GF-D8 (cell line): ENCODE results near the gene TH.

Experiments used
- DNase-seq: peaks from one replicate; lab custom pipeline; 2025; lab: John Stamatoyannopoulos, UW

TH gene

DNA sequence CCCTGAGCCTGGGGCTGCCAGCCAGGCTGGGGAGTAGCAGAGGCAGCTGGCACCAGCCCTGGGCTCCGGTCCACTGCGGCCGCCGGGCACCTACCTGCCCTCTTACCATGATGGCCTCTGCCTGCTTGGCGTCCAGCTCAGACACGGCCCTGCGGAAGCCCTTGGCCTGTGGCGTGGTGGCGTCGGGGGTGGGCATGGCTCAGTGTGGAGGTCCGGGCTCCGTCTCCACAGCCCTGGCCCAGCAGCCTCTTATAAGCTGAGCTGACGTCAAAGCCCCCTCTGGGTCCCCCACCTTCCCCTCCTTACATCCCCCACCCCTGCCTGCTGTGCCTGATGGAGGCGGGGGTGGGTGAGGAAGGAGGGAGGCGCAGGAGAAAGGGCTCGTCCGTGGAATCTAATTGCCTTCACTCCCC lies at the start of gene TH:
Gene TH (minus strand): TSS at position 225 of the 413 bp plus-strand sequence. CDS start 29 bp downstream, at position 196.
- no peak for DNase-seq

DNA sequence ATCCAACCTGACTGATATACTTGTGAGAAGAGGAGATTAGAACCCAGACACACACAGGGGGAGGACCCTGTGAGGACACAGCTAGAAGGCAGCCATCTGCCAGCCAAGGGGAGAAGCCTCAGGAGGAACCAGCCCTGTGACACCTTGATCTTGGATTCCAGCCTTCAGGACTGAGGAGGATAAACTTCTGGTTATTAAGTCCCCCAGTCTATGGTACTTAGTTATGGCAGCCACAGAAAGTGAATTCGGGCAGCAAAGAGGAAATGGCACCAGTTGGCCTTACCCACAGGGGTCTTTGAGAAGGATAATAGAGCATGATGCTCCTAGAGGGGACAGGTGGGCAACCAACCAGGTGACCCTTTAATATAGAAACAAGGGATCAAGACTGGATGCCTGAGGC lies 49.4 kb upstream of the TH start:
- DNase-seq = no peak

DNA sequence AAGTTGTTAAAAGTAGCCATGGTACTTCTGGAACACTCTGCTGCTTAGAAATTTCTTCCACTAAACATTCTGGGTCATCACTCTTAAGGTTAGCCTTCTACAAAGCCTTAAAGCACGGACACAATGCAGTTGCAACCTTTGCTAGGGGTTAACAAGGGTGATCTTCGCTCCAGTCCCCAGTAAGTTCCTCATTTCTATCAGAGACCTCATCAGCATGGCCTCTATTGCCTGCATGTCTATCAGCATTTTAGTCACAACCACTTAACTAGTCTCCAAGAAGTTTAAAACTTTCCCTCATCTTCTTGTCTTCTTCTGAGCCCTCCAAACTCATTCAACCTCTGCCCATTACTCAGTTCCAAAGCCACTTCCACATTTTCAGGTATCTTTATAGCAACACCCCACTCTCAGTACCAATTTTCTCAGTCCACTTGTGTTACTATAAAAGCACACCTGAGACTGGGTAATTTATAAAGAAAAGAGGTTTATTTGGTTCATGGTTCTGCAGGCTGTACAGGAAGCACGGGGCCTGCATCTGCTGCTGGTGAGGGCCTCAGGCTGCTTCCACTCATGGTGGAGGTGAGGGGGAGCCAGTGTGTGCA lies 48.7 kb upstream of the TH start:
- no peak for DNase-seq

DNA sequence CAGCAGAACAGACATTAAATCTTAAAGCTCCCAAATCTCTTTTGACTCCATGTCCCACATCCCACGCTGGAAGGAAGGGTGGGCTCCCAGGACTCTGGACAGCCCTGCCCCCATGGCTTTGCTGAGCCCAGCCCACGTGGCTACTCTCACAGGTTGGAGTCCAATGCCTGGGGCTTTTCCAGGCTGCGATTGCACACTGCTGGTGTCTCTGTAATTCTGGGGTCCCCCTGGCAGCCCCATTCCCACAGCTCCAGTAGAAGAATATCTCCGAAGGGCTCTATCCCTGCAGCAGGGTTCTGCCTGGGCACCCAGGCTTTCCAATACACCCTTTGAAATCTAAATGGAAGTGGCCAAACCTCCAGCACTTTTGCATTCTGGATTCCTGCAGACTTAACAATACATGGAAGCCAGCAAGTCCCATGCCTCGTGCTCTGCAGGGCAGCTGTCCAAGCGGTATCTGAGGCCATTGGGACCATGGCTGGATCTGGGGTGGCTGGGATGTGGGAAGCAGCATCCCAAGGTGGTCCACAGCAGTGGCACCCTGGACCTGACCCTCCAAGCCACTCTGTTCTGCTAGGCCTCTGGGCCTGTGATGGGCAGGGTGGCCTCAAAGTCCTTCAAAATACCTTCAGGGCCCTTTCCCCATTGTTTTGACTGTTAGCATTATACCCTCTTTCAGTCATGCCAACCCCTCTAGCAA lies 47.9 kb upstream of the TH start:
- no peak for DNase-seq

DNA sequence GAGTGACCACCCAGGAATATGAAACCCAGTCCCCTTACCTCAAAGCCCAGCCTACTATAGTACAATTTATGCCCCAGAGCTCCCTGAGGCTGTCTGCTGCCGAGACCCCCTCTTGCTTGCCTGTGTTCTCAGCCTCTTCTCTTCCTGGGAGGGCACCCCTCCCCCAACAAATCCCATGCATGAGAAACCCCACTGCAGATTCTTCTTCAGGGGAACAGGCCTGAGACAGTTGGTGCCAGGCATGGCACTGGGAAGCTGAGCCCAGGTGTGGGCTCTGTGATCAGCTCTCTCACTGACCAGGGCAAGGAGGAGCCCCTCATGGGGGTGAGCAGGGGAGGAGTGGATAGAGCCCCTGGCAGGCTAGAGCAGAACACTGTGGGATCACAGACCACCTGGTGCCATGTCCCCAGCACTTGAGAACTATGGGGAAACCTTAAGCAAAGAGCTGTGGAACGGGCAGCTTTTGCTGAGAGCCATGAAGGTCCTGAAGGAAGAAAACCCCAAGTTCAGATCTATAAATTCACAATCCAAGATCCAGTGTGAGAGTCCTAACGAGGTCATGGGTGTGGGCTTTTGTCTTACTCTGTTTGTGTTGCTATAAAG lies 46.5 kb upstream of the TH start:
- DNase-seq = no peak

DNA sequence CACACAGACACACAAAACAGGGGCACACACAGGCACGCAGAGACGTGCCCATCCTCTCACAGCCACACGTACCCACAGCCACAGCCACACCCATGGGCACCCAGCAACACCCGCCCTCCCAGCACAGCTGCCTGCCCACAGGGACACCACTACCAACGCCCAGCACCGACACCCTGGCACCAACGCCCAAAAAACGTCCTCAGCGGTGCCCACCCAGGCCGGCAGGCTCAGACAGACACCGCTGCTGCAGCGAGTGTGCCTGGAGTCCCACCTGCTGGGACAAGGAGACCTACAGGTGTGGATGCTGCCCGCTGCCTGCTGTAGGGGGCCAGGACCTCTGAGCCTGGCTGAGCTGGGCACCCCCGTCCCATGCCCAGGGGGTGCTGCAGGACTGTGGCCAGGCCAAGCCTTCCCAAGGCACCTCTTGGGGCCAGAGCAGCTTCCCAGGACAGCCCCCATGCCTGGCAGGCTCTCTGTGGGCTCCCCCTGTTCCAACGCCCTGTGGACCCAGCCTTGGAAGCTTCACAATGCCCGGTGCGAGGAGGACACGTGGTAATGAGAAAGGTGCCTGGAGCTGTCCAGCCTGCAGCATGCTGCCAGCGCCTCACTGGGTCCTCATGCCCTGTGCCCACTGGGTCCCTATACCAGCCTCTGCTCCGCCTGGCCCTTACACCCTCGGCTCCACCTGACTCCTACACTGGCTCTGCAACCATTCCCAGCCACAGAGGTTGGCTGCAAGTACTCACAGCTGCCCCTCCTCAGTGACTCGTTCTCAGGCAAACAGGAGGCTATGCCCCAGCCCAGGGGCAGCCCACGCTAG lies 45.8 kb upstream of the TH start:
- DNase-seq = no peak

DNA sequence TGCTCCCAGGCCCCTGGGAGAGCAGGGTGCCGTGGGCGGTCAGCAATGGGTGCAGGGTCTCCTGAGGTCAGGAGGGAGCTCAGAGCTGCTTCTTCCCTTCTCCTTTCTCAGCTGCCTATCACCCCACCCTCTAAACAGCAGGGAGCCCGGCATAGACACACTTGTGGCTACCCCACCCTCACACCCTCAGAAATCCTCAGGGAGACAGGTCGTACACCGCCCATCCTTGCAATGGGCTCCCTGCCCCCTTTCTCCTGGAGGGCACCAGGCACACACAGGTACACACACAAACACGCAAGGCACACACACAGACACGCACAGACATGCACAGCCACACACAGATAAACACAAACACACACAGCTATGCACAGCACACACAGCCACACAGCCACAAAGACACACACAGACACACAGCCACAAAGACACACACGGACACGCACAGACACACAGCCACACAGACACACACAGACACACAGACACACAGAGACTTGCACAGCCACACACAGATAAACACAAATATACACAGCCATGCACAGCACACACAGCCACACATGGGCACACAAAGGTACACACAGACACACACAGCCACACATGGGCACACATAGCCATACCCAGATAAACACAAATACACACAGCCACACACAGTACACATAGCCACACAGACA lies 44.9 kb upstream of the TH start:
- no peak for DNase-seq

DNA sequence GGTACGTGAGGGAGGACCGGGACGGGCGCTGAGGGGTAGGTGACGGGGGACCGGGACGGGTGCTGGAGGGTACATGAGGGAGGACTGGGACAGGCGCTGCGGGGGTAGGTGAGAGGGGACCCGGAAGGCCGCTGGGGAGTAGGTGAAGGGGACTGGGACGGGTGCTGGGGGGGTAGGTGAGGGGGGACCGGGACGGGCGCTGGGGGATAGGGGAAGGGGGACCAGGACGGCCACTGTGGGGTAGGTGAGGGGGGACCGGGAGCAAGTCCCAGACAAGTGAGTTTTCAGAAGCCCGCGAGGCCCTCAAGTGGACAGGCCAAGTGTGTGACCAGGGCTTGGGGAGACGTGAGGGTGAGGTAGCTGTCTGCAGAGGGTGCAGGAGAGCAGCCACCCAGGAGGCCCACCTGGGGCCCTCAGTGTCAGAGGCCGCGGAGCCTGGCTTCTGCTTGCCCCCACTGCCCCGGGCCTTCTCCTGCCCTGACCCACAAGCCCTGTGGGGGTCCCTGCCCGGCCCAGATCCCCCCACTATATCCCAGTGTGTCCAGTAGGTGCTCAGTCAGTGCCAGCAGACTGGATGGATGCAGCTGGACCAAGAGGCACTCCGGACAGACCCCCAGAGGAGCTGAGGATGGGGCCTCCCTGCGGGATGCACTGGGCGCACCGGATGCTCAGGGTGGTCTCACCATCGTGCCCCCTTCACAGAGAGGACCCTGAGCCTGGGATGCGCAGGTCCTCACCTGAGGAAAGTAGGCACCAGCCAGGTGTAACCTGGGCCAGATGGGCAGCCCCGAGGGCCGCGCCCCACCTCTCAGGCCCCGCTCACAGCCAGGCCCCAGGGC lies 44.2 kb upstream of the TH start:
- DNase-seq = no peak

DNA sequence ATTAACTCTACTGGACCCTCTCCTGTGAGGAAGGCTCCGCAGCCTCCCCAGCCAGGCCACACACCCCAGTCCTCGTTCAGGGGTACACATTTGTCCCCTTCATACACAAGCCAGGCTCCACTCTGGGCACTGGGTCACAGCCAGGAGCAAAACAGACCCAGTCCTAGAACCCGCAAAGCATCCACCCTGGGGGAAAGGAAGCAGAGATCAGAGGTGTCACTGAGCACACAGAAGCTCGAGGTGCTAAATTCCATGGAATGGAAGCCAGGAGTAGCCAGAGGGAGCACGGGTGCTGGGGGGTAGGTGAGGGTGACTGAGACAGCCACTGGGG lies 43.6 kb upstream of the TH start:
- DNase-seq = no peak

DNA sequence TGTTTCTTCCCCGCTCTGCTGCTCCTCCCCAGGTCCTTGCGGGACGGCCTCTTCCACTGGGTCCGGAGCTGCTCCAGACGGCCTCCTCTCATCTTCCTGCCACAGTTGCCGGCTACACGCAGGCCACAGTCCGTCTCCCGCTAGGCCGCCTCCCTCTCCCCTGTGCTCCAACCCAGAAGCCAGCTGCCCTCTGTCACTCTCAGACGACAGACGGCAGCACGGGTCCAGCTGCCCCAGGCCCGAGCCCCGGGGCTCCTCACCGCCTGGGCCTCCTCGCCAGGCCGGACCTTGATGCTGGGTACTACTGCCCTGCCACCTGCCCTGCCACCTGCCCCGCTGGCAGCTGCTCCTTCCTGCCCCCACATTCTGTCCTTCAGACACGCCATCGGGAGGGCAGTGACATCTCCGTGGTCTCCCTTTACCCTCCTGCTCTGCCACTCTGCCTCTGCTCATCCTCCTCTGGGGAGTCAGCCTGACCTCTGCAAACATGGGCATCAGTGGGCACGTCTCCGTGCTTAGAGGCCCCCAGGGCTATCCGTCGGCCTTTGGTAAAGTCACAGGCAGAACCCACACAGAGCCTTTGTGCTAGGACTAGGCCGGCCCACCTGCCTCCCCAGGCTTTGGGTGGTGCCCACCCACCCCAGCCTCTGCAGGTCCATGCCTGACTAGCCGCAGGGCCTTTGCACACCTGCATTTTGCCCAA lies 43.1 kb upstream of the TH start:
- no peak for DNase-seq

DNA sequence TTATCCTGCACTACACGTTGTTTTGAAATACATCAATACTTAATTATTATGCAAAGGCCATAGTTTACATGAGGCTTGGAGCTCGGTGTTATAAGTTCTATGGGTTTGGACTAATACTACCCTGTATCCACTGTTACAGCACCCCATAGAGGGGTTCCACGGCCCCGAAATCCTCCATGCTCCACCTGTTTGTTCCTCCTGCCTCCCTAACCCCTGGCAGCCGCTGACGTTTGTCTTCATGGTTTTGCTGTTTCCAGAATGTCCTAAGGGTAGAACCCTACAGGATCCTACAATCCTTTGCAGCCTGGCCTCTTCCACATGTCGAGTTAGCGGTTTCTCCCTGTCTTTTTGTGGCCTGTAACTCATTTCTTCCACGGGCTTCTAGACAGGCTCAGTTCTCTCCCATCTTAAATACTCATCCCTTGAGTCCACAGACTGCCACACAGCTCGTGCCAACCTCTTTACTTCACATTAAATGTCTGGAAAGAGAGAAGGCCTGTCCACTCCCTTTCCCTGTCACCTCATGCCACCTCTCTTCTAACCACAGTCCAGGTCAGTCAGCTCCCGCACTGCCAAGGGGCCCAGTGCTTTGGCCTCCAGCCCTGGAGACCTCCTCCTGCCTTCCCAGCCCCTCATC lies 42.4 kb upstream of the TH start:
- DNase-seq = no peak

DNA sequence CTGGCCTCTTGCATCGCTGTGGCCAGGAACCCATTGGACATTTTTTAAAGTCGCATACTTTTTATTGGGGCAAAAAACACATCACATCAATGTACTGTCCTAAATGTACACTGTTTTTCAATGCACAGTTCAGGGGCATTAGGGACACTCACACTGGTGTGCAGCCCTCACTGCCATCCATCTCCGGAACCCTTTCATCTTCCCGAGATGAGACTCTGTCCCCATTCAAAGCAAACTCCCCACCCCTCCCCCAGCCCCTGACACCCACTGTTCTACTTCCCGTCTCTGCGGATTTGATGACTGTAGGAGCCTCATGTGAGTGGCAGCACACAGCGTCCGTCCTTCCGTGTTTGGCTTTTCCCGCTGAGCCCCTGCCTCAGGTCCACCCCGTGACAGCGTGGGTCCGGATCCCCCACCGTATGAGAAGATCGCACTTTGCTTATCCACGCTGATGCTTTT lies 41.8 kb upstream of the TH start:
- DNase-seq = no peak

DNA sequence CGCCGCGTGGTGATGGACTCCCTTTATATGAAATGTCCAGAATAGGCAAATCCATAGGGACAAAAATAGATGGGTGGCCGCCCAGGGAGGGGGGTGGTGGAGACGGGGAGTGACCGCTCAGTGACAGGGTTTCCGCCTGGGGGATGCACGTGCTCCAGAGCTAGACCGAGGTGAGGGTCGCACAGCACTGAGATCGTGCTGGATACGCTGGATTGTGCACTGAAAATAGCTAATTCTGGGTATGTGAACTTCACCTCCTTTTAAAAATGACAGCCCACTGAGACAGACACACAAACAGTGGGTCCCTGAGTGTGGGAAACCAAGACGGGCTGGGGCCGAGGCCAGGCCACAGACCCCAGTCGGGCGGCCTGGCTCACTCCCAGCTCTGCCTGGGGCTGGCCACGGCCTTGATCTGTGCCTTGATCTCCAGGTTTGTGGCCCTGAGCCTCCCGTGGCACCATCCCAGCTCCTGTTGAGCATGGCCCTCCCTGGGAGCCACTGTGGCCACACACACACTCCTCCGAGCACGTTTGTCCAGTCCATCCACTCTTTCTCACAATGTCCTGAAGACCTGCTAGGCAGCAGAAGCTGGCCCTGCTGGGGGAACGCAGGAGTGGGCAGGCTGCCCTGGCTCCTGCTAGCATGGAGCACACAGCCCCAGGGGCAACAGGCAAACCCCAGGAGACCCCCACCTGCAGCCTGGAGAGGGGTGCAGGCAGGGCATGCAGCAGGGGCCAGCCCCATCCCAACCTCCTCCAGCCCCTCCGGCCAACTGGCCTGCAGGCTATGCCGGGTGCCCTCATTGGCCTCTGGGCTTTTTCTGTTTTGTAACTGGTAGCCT lies 41.0 kb upstream of the TH start:
- no peak for DNase-seq

DNA sequence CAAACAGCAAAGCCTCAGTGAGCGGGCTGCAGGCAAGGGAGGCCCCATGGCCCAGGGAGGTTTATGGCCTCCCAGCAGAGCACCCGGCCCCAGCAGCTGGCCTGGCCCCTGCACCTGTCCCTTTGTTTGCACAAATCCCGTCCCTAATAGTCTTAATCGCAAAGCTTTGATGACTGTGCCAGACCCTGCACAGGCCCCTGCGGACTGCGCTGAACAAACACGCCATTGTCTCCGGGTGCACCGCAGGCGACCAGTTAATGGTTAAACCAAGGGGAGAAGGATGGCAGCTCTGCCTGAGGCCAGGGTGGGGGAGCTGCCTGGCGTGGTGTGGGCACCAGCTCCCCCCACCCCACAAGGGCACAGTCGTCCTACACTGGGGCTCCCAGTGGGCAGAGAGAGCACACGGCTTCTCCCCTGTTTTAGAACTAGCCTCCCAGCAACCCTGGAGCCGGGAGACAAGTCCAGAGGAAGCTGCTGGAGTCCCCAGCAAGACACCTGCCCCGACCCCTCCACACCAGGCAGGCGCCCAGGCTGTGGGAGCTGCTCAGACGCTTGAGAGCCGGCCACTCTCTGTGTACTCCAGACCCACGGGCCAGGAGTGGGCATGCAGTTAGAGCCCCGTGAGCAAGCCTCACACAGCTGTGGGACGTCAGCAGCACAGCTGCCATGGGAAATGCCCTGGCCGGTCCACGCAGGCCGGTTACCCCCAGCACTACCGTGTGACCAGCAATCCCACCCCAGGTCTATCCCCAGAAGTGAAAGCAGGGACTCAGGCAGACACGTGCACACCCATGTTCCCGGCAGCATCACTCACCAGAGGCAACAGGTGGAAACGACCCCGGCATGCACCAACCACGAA lies 39.7 kb upstream of the TH start:
- DNase-seq = no peak

DNA sequence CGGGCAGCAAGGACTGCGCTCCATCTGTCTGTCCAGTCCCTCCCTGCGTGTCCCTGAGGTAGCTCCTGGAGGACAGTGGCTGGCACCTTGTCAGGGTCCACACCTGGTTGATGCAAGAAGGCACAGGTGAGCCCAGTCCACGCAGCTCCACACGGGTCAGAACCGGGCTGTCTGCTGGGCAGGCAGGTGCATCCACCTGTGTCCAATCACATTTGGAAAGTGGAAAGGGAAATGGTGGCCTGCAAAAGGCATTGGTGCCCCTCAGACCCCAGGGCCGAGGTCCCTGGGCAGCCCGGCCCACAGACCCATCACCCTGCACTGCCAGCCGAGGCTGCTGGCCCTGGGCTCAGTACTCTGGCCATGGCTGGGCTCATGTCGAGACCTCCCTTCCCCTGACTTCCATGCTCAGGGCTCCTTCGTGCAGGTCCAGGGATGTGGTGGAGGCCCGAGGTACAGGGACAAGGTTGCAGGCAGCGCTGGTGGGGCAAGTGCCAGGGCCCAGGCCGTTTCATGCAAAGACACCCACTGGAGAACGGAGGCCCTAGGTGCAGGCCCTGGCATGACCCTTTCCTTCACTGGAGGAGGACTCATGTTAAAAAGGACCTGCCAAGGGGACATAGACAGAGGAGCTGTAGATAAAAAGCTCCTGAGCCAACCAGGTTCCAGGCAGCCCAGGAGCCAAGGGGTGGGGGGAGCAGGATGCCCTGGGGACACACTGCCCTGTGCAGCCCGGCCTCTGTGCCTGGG lies 38.9 kb upstream of the TH start:
- no peak for DNase-seq

DNA sequence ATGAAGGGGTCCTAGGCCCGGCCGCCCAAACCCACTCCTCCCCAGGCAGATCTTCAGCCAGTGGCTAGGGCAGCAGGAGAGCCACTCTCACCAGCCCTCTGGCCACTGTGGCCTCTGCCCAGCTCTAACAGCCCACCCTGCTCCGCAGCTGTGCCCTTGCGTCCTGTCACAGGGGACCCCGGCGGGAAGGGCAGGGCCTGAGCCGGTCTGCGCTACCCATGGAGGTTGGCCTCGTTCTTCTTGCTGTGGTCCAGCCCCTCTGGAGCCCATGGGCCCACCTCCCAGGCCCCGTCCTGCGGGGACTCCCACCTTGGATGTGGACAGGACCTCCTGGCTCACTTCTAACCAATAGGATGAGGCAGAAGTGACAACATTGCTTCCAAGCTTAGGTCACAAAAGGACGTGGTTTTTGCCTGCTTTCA lies 38.3 kb upstream of the TH start:
- no peak for DNase-seq

DNA sequence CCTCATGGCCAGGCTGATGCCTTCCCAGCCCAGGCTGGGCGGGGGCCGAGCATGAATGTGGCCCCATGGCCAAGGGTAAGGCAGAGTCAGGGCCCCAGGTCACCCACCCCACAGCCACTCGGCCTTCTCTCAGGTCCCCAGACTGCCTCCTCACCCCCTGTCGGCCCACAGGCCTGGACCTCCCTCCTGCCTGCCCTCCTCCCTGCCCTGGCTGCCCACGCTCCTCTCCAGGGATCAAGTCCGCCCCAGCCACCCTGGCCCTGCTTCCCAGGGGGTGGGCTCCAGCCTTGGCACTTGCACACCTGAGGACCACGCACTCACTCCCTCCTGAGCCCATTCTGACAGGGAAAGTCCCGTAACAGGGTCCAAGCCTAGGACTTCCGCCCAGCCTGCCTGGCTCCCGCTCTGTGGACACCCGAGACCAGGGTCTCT lies 37.8 kb upstream of the TH start:
- DNase-seq = no peak
